Retinal pigment epithelial cell (primary cell): ENCODE results near the gene TNS3.

ENCODE experiments used
- DNase-seq: peaks from one replicate; pipeline ENCODE4 v3.0.0-alpha.2; 2010; ENCODE audit warnings: low read depth
- H3K4me3 ChIP-seq: 2 replicates; pipeline ENCODE4 v1.5.1; 2011; ENCODE audit warnings: mild to moderate bottlenecking, low read length, control low read depth, moderate library complexity
- CTCF ChIP-seq: conservative IDR thresholded peaks from 2 replicates; pipeline ENCODE4 v1.5.1; 2011; ENCODE audit warnings: low read depth, low read length, control low read depth, inconsistent platforms

The TNS3 gene

GRCh38 chr7:47326220-47326619 is 255.7 kb downstream of the TNS3 start:
- peak; percentile 61 for TF ChIP-seq CTCF
- H3K4me3 ChIP-seq, result no peak overlapping the region
- DNase-seq, result peak; percentile 83

- DNase-seq, result no peak
- no peak overlapping the region for H3K4me3 ChIP-seq
- TF ChIP-seq CTCF, result no peak
These were observed 256.6 kb downstream of the TNS3 start for GRCh38 chr7:47325337-47325736.

- H3K4me3 ChIP-seq, result no peak overlapping the region
- no peak for TF ChIP-seq CTCF
- DNase-seq, result no peak
These were observed 258.0 kb downstream of the TNS3 start for GRCh38 chr7:47323904-47324303.

- DNase-seq, result no peak
- no peak for TF ChIP-seq CTCF
- H3K4me3 ChIP-seq, result no peak overlapping the region
These were observed 259.2 kb downstream of the TNS3 start for GRCh38 chr7:47322731-47323130.

- no peak for DNase-seq
- no peak overlapping the region for H3K4me3 ChIP-seq
- no peak for TF ChIP-seq CTCF
These were observed 261.6 kb downstream of the TNS3 start for GRCh38 chr7:47320296-47320695.

GRCh38 chr7:47318395-47319182 is 263.3 kb downstream of the TNS3 start:
- no peak for DNase-seq

More at GRCh38 chr7:47318395-47319182, 263.3 kb downstream of the TNS3 start:
- TF ChIP-seq CTCF, result no peak
- no peak overlapping the region for H3K4me3 ChIP-seq
